Fibroblast of pulmonary artery (primary cell): ENCODE data around the gene NUAK1.

Experiments
- DNase-seq: peaks from one replicate; pipeline ENCODE4 v3.0.0-alpha.2; 2010; ENCODE audit warnings: low read depth
- H3K4me3 ChIP-seq: replicated peaks from 2 replicates; pipeline ENCODE4 v1.5.1; 2011; ENCODE audit warnings: low read depth, mild to moderate bottlenecking, control low read depth, low read length, moderate library complexity
- TF ChIP-seq, protein P1 (sequence below): IDR thresholded peaks from 2 replicates; pipeline ENCODE4 v1.5.1; 2011; ENCODE audit warnings: mild to moderate bottlenecking, control low read depth, low read length, inconsistent platforms; ENCODE audit errors: missing control alignments

Gene NUAK1

DNA sequence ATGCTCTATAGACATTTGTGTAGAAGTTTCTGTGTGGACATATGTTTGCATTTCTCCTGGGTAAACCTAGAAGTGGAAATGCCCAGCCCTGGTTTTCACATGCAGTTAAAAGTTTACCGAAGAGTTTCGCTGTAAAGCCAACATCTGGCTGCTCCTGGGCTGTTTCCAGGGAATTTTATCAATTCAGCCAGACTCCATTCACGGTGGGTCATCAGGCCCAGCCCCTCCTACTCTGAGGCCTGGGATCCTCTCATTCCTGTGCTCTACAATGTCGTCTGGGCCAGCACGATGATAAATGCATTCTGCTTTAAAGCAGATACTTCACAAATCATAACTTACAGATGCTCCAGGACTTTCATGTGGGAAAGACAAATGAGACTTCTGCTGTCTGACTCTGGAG, 7.1 kb downstream of the NUAK1 start:
- TF ChIP-seq, protein P1, sequence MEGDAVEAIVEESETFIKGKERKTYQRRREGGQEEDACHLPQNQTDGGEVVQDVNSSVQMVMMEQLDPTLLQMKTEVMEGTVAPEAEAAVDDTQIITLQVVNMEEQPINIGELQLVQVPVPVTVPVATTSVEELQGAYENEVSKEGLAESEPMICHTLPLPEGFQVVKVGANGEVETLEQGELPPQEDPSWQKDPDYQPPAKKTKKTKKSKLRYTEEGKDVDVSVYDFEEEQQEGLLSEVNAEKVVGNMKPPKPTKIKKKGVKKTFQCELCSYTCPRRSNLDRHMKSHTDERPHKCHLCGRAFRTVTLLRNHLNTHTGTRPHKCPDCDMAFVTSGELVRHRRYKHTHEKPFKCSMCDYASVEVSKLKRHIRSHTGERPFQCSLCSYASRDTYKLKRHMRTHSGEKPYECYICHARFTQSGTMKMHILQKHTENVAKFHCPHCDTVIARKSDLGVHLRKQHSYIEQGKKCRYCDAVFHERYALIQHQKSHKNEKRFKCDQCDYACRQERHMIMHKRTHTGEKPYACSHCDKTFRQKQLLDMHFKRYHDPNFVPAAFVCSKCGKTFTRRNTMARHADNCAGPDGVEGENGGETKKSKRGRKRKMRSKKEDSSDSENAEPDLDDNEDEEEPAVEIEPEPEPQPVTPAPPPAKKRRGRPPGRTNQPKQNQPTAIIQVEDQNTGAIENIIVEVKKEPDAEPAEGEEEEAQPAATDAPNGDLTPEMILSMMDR, result no peak
- H3K4me3 ChIP-seq, result no peak overlapping the region
- peak; percentile 54 for DNase-seq

DNA sequence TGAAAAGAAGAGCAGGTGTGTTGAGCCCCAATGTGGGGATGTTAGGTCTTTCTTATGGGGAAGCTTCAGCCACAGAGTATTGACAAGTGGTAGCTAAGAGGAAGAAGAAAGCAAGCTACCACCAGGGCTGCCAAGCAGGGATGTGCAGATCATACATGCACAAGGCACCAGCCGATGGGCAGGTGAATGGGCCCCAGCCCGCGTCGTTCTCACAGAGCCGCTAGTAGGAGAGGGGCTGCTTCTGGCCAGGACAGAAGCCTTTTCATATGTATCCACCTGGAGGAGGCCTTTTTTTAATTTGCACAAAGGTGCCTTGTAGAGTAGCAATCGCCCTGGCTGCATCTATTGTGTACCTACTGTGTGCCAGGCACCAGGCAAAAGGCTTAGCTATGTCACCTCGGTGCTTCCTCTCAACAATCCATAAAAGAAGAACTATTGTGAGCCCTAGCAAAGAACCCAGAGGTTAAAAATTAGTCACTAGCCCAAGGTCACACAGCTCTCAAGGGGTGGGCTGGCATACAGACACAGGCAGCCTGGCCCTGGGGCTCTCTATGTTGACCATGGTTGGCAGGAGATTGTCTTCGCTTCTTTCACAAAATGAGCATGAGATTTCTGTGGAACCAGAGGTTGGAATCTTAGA, 8.2 kb downstream of the NUAK1 start:
- no peak for DNase-seq
- no peak overlapping the region for H3K4me3 ChIP-seq
- TF ChIP-seq, protein P1, result no peak

DNA sequence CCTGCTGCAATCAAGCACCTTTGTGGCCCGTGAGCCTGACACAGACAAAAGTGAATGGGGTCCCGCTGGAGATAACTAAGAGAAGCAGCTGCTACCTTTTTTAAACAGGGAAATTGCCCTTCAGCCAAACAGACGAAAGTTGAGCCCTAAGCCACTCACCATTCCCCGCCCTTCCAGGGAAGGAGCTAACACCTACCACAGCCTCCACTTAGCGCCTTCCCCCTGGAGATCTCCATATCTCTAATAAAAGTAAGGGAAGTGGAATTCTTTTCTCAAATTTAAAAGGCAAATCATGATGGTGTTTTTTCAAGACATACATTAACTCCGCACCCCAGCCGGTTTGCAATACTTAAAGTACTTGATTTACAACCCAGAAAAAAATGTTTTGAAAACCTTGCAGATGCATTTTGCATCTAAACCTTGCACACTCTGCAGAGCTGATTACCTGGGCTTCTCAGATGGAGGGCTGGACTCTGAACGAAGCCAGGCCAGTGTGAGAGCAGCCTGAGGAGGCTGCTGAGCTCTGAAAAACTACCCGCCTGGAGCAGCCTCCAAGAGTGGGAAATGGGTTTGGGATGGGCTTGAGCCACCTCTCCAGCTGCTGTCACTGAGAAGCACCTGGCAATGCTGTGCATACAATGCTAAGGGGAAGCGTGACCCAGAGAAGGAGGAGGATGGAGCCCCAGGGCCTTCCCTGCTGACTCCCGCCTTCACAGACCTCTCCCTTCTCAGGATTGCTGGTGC, 10.0 kb downstream of the NUAK1 start:
- TF ChIP-seq, protein P1, result no peak
- H3K4me3 ChIP-seq, result no peak overlapping the region
- no peak for DNase-seq

DNA sequence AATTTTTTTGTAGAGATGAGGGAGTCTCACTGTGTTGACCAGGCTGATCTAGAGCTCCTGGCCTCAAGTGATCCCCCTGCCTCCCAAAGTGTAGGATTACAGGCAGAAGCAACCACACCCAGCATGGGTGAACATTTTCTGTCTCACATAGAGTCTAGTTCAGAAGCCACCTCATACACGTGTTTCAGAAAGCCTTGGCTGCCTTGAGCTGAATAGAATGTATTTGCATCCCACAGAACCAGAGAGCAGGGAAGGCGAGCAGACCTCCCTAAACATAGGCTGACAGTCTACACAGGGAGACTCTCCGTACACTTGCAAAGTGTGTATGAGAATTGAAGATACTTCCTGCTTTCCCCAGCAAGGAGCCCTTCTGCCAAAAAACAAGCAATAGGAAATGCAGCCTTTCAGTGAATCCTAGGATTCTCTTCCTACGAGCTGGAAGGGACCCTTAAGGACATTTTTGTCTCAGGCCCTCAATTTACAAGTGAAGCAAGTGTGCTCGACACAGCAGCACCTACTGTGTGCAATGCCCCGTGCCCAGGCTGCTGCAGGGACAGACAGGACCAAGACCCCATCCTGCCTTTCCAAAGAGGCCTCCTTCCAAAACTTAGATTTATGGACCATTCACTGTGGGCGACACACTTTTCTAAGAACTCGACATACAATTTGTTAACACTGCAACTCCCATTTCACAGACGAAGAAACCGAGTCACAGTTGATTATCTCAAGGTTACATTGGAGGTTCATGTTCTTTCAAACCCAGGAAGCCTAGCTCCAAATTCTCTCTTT, 11.2 kb downstream of the NUAK1 start:
- TF ChIP-seq, protein P1, result peak; percentile 14
- DNase-seq, result no peak
- no peak overlapping the region for H3K4me3 ChIP-seq

DNA sequence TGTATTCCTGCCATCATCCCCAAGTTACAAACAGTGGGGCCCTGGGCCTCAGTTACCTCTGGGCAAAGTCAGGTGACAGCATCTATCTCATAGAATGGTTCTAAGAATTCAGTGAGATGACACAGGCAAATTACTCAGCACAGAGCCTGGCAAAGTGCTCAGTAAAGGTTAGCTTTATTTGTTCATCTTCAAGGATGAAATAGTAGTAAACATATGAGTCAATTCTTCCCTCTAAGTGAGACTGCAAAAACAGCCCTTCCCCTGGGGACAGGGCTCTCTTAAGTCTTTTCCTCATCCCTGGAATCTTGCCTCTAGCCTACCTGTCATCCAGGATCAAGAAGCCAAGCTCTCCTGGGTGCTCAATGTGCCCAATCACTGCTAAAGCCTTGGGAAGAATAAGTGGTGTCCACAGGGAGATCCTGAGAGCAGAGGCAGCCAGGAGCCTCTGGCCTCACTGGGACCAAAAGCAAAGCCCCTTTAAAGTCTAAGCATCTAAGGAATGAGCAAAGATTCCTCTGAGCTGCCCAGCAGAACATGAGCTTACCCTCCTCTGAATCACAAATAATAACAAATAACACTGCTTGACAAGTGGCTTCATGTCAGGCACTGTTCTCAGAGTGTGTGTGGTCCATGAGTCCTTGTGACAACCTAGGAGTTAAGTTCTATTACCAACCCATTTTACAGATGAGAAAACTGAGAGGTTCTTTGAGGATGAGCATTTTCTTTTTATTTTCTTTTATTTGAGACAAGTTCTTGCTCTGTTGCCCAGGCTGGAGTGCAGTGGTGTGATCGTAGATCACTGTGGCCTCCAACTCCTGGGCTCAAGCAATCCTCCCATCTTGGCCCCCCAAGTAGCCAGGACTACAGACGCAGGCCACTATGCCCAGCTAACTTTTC, 12.1 kb downstream of the NUAK1 start:
- TF ChIP-seq, protein P1, result no peak
- DNase-seq, result peak; percentile 51
- H3K4me3 ChIP-seq, result no peak overlapping the region

DNA sequence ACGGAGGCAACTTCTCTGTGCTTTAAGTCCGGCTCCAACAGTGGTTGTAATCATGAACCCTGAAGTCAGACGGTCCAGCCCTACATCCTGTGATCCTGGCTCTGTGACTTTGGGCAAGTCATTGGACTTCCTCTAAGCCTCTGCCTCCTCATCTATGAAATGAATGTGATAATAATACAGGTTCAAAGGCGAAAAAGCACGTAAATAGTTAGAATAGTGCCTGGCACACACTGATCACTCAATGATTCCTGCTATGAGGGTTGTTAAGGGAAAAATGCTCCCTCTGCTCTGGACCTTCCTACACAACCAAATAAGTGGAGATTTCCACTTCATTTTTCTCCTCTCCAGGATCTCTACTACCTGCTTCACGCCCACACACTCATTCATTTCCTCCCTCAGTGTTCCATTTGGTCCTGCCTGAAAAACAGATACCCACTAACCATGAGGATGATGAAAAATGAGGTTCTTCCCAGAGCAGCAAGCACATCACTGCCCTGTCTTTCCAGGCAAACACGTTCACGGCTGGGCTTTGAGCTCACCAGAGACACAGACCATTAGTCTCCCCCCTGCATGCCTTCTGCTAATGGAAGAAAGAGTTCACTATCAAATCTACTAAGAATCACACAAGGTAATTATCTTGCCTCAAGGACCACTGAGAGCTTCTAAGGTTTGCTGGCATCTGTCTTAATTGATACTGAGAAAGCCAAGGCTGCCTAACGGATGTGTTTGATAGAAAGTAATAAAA, 13.2 kb downstream of the NUAK1 start:
- DNase-seq, result no peak
- TF ChIP-seq, protein P1, result no peak

More for the DNA sequence above, 13.2 kb downstream of the NUAK1 start:
- H3K4me3 ChIP-seq, result no peak overlapping the region
